Ascending aorta (tissue), 2 donors: Measurements from ENCODE around the gene TARDBP. TPM values are rescaled to one million over a fixed set of nuclear protein-coding genes. Genes with fewer than 3 reads are reported as not detected.
A peak's percentile ranks its signal among the peaks of the same experiment; 100 is the strongest.
"Not testable (repeated sequence)": the region's sequence is repeated elsewhere in the genome, so short reads cannot be mapped to it uniquely, and the experiment has no call there.

ENCODE experiments used
- DNase-seq, 2 donors: peaks; one replicate each; pipeline ENCODE4 v3.0.0-alpha.2; 2019; ENCODE audit warnings: low spot score in 2 of 2
- H3K27ac ChIP-seq, 2 donors: fragments of 200-600 bp; sonication (generic); one replicate each; pipeline ENCODE4 v1.5.1; 2016 to 2017; ENCODE audit warnings: mild to moderate bottlenecking in 1 of 2
- H3K27me3 ChIP-seq: fragments of 200-600 bp; sonication (generic); one replicate; pipeline ENCODE4 v1.5.1; 2017
- H3K36me3 ChIP-seq, 2 donors: fragments of 200-600 bp; sonication (generic); one replicate each; pipeline ENCODE4 v1.5.1; 2016
- H3K4me1 ChIP-seq, 2 donors: fragments of 200-600 bp; sonication (generic); one replicate each; pipeline ENCODE4 v1.5.1; 2016 to 2017; ENCODE audit warnings: mild to moderate bottlenecking in 1 of 2
- H3K4me3 ChIP-seq, 2 donors: fragments of 200-600 bp; sonication (generic); one replicate each; pipeline ENCODE4 v1.5.1; 2016 to 2017; ENCODE audit warnings: mild to moderate bottlenecking in 1 of 2
- H3K9me3 ChIP-seq, 2 donors: fragments of 200-600 bp; sonication (generic); one replicate each; pipeline ENCODE4 v1.5.1; 2016
- CTCF ChIP-seq, 3 experiments: fragments of 200-600 bp in 2 of 3; fragments of 450-650 bp in 1 of 3; sonication (generic) in 2 of 3; IDR thresholded peaks; one replicate each; pipeline ENCODE4 v1.5.1; 2016 to 2019; ENCODE audit warnings: antibody characterized with exemption in 3 of 3, mild to moderate bottlenecking in 1 of 3, moderate library complexity in 1 of 3
- intact Hi-C: fragments of 100-400 bp; cut with DNase I; formaldehyde crosslinking; loops from one replicate; pipeline ENCODE4 v1.15.1; 2023
- total RNA-seq: library from RNA; depleted of rRNA; stranded (reverse); fragments of >200 nt; gene quantifications from one replicate; pipeline ENCODE4 v1.1.0, GENCODE V29; 2016

The TARDBP gene
- total RNA-seq, 1 donor from 2014 or later: 83.5 TPM

GRCh38 chr1:11031624-11032262, 19.3 kb downstream of the TARDBP start:
- H3K36me3 ChIP-seq: peaks cover 6 to 11% of the 10 kb centered on the region in 2 donors
- no peak overlapping the region for H3K4me3 ChIP-seq
- H3K4me1 ChIP-seq: peaks cover 0 to 4% of the 10 kb centered on the region in 2 donors
- H3K27ac ChIP-seq: no peak overlapping the region
- intact Hi-C loops: loop anchor here (10.0 kb wide), 1 partner anchor 73 kb away; no protein-coding TSS in a partner anchor
- DNase-seq: no peak
- H3K27me3 ChIP-seq: no peaks in the 10 kb centered on the region
- no peaks in the 10 kb centered on the region for H3K9me3 ChIP-seq
- TF ChIP-seq CTCF (IDR thresholded peaks at IDR 0.05): no peak

- intact Hi-C loops: loop anchor here (1.0 to 10.0 kb wide), 3 partner anchors 23 to 605 kb away; partner anchors contain the start of gene SRM
- not testable (repeated sequence) for H3K27me3 ChIP-seq, H3K9me3 ChIP-seq, H3K27ac ChIP-seq, DNase-seq, H3K4me1 ChIP-seq, H3K4me3 ChIP-seq, H3K36me3 ChIP-seq
Measured at GRCh38 chr1:11037019-11037739, 24.7 kb downstream of the TARDBP start.

GRCh38 chr1:11037740-11038182, 25.3 kb downstream of the TARDBP start:
- Histone ChIP-seq H3K27me3 (no peaks in the 10 kb centered on the region), H3K4me3 (no peak overlapping the region), H3K27ac (no peak overlapping the region), H3K4me1 (peaks cover 0 to 4% of the 10 kb centered on the region in 2 donors), H3K36me3 (no peaks in the 10 kb centered on the region), H3K9me3 (no peaks in the 10 kb centered on the region)
- peak; percentile 37 to 93 for DNase-seq
- TF ChIP-seq CTCF (IDR thresholded peaks at IDR 0.05): peak; percentile 92 to 97 (median 95)
- intact Hi-C loops: loop anchor here (1.0 to 10.0 kb wide), 3 partner anchors 23 to 605 kb away; partner anchors contain the start of gene SRM

GRCh38 chr1:11039351-11040104, 27.1 kb downstream of the TARDBP start:
- DNase-seq: no peak
- H3K27ac ChIP-seq: no peak overlapping the region
- H3K4me3 ChIP-seq: no peak overlapping the region
- H3K36me3 ChIP-seq: no peaks in the 10 kb centered on the region
- no peak for TF ChIP-seq CTCF (IDR thresholded peaks at IDR 0.05)
- peaks cover 0 to 4% of the 10 kb centered on the region in 2 donors for H3K4me1 ChIP-seq
- no peaks in the 10 kb centered on the region for H3K27me3 ChIP-seq
- H3K9me3 ChIP-seq: no peaks in the 10 kb centered on the region
- intact Hi-C loops: loop anchor here (10.0 kb wide), 1 partner anchor 65 kb away; no protein-coding TSS in a partner anchor

GRCh38 chr1:11040105-11040429, 27.6 kb downstream of the TARDBP start:
- H3K4me3 ChIP-seq, H3K36me3 ChIP-seq, H3K27ac ChIP-seq, DNase-seq, H3K9me3 ChIP-seq, H3K27me3 ChIP-seq, intact Hi-C loops, H3K4me1 ChIP-seq: not testable (repeated sequence)

- intact Hi-C loops: no loop called here
- Histone ChIP-seq H3K27me3 (no peaks in the 10 kb centered on the region), H3K4me1 (peaks cover 0 to 4% of the 10 kb centered on the region in 2 donors), H3K4me3 (no peak overlapping the region), H3K9me3 (no peaks in the 10 kb centered on the region), H3K36me3 (no peaks in the 10 kb centered on the region), H3K27ac (no peak overlapping the region)
- no peak for TF ChIP-seq CTCF (IDR thresholded peaks at IDR 0.05)
- no peak for DNase-seq
Measured at GRCh38 chr1:11041048-11041447, 28.6 kb downstream of the TARDBP start.
